ENCODE measurements around the gene SRSF3. TPM values are rescaled to one million over a fixed set of nuclear protein-coding genes. Genes with fewer than 3 reads are reported as not detected.
"Not testable (repeated sequence)": the region's sequence is repeated elsewhere in the genome, so short reads cannot be mapped to it uniquely, and the experiment has no call there.

Gene SRSF3
- total RNA-seq, 1 experiment from 2014 or later: 398 TPM

DNA sequence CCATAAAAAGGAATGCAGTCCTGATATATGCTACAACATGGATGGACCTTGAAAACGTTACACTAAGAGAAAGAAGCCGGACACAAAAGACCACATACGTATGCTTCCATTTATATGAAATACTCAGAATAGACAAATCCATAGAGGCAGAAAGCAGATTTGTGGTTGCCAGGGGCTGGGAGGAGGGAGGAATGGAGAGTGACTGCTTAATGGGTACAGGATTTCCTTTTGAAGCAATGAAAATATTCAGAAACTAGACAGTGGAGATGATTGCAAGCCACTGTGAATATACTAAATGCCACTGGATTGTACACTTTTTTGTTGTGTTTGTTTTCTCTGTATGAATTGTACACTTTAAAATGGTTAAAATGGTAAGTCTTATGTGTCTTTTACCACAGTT, 54.9 kb downstream of the SRSF3 start:
- Histone ChIP-seq H3K9me3 (replicated peaks) (no peaks in the 10 kb centered on the region), H3K4me1 (replicated peaks) (peaks cover 30% of the 10 kb centered on the region), H3K27me3 (replicated peaks) (no peaks in the 10 kb centered on the region), H3K4me3 (no peak overlapping the region), H3K27ac (no peak overlapping the region), H3K36me3 (no peaks in the 10 kb centered on the region)
- DNase-seq (ENCODE audit: low read depth in 1 of 2, low spot score in 2 of 2): no peak

DNA sequence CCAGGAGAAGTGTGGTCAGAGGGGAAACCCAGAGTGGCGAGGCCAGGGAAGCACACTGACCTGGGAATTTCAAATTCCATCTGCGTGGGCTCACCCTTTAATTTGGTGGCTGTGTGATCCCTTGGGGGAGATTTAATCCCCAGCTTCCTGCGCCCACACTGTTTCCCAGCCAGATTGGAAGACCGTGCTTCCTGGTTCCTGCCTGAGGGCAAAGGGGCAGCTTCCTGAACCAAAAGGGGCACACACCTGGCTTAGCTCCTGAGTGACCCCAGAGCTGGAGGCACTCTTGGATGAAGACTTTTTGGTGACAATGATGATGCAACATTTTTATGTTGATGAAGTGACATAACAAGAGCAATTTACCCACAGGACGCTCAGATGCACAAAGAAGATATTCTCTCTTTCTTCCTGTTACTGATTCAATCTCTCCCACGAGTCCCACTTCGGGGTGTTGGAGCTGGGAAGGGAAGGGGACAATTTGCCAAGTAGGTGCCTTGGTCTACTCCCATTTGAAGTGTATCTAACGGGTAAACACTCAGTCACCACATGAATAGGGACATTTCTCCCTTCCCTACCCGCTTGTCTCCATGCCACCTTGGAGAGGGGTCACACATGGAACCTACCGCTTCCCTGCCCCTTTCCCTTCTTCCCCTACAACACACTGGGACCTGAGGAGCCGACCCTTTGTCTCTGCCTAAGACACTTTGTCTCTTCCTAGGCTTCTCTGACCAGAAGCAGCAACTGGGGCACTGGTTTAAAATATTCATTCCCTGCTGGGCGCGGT, 55.7 kb downstream of the SRSF3 start:
- Histone ChIP-seq H3K27me3 (replicated peaks) (no peaks in the 10 kb centered on the region), H3K36me3 (no peaks in the 10 kb centered on the region), H3K27ac (no peak overlapping the region), H3K9me3 (replicated peaks) (no peaks in the 10 kb centered on the region), H3K4me3 (no peak overlapping the region), H3K4me1 (replicated peaks) (peaks cover 22% of the 10 kb centered on the region)
- DNase-seq (ENCODE audit: low read depth in 1 of 2, low spot score in 2 of 2): peak in 1 of 2 experiments; percentile 13

DNA sequence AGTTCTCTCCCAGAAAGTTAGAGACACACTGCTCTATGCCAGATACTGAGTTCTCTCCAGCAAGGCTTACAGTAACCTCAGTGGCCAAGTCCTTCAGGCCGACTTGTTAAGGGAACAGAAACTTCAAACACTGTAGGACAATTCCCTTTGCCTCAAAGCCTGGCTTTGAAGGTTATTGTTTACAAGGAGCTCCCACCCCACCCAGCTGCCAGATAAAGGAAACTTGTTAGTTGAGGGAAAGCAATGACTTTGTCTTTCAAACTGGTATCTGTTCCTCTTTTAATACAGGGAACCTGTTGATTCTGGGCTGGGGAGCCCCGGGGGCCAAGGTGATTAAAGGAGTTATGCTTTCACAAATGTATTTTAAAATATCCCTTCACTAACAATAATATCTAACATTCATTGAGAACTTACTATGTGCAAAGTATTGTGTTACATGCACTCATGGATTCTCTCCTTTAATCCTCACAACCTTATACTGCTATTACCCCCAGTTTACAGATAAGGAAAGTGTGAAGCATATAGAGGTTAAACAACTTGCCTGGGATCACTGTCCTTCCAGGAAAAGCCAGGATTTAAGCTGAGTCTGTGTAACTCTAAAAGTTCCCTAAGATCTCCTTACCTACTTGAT, 56.8 kb downstream of the SRSF3 start:
- Histone ChIP-seq H3K4me1 (replicated peaks) (peaks cover 21% of the 10 kb centered on the region), H3K9me3 (replicated peaks) (no peaks in the 10 kb centered on the region), H3K36me3 (no peaks in the 10 kb centered on the region), H3K27ac (no peak overlapping the region), H3K27me3 (replicated peaks) (no peaks in the 10 kb centered on the region), H3K4me3 (no peak overlapping the region)
- no peak for DNase-seq (ENCODE audit: low read depth in 1 of 2, low spot score in 2 of 2)

DNA sequence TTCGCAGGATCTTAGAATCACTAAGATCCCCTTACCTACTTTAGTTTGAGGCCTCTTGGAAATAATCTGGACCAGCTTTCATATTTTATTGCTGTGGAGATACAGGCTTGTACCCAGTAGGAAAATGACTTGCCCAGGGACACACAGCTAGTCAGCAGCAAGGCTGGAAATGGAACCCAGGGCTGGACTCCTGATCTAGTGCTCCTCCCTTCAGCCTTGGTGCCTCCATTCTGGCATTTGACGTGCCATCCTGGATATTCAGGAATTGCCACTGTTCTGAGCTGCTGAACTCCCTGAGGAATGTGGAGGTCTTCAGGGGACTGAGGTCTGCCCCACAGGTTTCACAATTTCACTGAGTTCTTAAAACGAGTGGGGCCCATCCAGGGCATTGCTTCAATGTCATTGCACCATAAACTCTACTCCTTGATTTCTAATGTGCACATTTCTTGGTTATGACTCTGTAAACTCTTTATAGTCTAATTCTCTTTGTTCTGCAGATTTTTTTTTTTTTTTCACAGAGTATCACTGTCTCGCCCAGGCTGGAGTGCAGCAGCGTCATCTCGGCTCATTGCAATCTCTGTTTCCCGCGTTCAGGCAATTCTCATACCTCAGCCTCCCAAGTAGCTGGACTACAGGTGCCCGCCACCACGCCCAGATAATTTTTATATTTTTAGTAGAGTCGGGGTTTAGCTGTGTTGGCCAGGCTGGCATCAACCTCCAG, 57.7 kb downstream of the SRSF3 start:
- Histone ChIP-seq H3K4me1 (replicated peaks) (peaks cover 21% of the 10 kb centered on the region), H3K36me3 (no peaks in the 10 kb centered on the region), H3K4me3 (no peak overlapping the region), H3K27ac (no peak overlapping the region), H3K27me3 (replicated peaks) (no peaks in the 10 kb centered on the region), H3K9me3 (replicated peaks) (no peaks in the 10 kb centered on the region)
- no peak for DNase-seq (ENCODE audit: low read depth in 1 of 2, low spot score in 2 of 2)

DNA sequence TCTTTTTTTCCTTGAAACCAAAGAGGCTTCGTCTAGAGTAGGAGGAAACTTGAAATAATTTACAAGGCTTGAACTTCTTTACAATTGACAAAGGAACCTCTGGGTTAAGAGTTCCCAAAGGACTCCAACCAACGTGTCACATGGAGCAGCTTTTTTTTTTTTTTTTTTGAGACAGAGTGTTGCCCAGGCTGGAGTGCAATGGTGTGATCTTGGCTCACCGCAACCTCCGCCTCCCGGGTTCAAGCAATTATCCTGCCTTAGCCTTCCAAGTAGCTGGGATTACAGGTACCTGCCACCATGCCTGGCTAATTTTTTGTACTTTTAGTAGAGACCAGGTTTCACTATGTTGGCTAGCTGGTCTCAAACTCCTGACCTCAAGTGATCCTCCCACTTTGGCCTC, 60.3 kb downstream of the SRSF3 start:
- not testable (repeated sequence) for H3K27me3 ChIP-seq (replicated peaks); H3K9me3 ChIP-seq (replicated peaks); H3K4me3 ChIP-seq; H3K27ac ChIP-seq; H3K36me3 ChIP-seq; DNase-seq (ENCODE audit: low read depth in 1 of 2, low spot score in 2 of 2)
- H3K4me1 ChIP-seq (replicated peaks): peaks cover 25% of the 10 kb centered on the region

Other genes with a start within 250 kb of the SRSF3 start
- gene ETV7, start 206.7 kb upstream of the SRSF3 start, total RNA-seq (2014; rRNA removed; shearing (Covaris generic)): 2.0 TPM in 1 of 2 replicates, not detected in the other
- not detected in 2 replicates for gene PXT1, start 151.5 kb upstream of the SRSF3 start, total RNA-seq (2014; rRNA removed; shearing (Covaris generic))
- gene KCTD20, start 151.4 kb upstream of the SRSF3 start, total RNA-seq (2014; rRNA removed; shearing (Covaris generic)): 78.8 and 117 TPM in 2 replicates
- 38.0 and 39.3 TPM in 2 replicates for gene STK38, start 46.9 kb upstream of the SRSF3 start, total RNA-seq (2014; rRNA removed; shearing (Covaris generic))
- 125 and 133 TPM in 2 replicates for gene CDKN1A, start 84.4 kb downstream of the SRSF3 start, total RNA-seq (2014; rRNA removed; shearing (Covaris generic))
- gene RAB44, start 103.5 kb downstream of the SRSF3 start, total RNA-seq (2014; rRNA removed; shearing (Covaris generic)): not detected in 2 replicates
- 0.08 TPM in 1 of 2 replicates, not detected in the other for gene CPNE5, start 245.1 kb downstream of the SRSF3 start, total RNA-seq (2014; rRNA removed; shearing (Covaris generic))